CD8-positive, alpha-beta memory T cell (primary cell): ENCODE measurements around the gene OR51B4. TPM values are rescaled to one million over a fixed set of nuclear protein-coding genes. Genes with fewer than 3 reads are reported as not detected.

Experiments
- CTCF ChIA-PET: fragments of 350-600 bp; sonication (Branson Sonifier 250); formaldehyde crosslinking; loops from one replicate; lab custom pipeline; 2021; ENCODE audit warnings: antibody characterized with exemption; lab: Charles Lee
- POLR2A ChIA-PET: fragments of 350-600 bp; sonication (Branson Sonifier 250); formaldehyde crosslinking; loops from one replicate; lab custom pipeline; 2021; ENCODE audit warnings: antibody characterized with exemption; lab: Charles Lee
- DNase-seq, 5 donors: peaks; one replicate each; pipeline versions ENCODE4 v3.0.0 to v3.0.0-alpha.2; 2020 to 2022; ENCODE audit warnings: mixed read lengths in 1 of 5
- H3K27ac ChIP-seq: one replicate; pipeline ENCODE4 v1.7.0; 2013; ENCODE audit warnings: low read depth, mild to moderate bottlenecking, low read length, moderate library complexity
- H3K27me3 ChIP-seq: 2 replicates; pipeline ENCODE4 v1.7.0; 2013; ENCODE audit warnings: low read length, mild to moderate bottlenecking; ENCODE audit not compliant: insufficient read depth, poor library complexity, severe bottlenecking
- H3K36me3 ChIP-seq: 2 replicates; pipeline ENCODE4 v1.7.0; 2013; ENCODE audit warnings: mild to moderate bottlenecking, low read length, moderate library complexity; ENCODE audit not compliant: insufficient read depth
- H3K4me1 ChIP-seq: 2 replicates; pipeline ENCODE4 v1.7.0; 2013; ENCODE audit warnings: mild to moderate bottlenecking, low read length, moderate library complexity; ENCODE audit not compliant: insufficient read depth
- H3K4me3 ChIP-seq: 2 replicates; pipeline ENCODE4 v1.7.0; 2013; ENCODE audit warnings: mild to moderate bottlenecking, low read length
- H3K9me3 ChIP-seq: 2 replicates; pipeline ENCODE4 v1.7.0; 2013; ENCODE audit warnings: mild to moderate bottlenecking, low read length
- H3K27ac Mint-ChIP-seq, 8 donors: one replicate each; pipeline ENCODE4 v1.8.0; 2020 to 2021; ENCODE audit warnings: mixed read lengths in 8 of 8, mild to moderate bottlenecking in 6 of 8, inconsistent platforms in 3 of 8, moderate library complexity in 3 of 8
- H3K27me3 Mint-ChIP-seq, 2 donors: one replicate each; pipeline ENCODE4 v1.8.0; 2020 to 2021; ENCODE audit warnings: mixed read lengths in 2 of 2, mild to moderate bottlenecking in 1 of 2, moderate library complexity in 1 of 2
- H3K36me3 Mint-ChIP-seq, 3 donors: one replicate each; pipeline ENCODE4 v1.8.0; 2020 to 2021; ENCODE audit warnings: mixed read lengths in 3 of 3, inconsistent platforms in 1 of 3, mild to moderate bottlenecking in 1 of 3
- H3K4me1 Mint-ChIP-seq, 3 donors: one replicate each; pipeline ENCODE4 v1.8.0; 2020 to 2021; ENCODE audit warnings: mixed read lengths in 3 of 3, inconsistent platforms in 1 of 3, mild to moderate bottlenecking in 1 of 3
- H3K4me3 Mint-ChIP-seq, 7 donors: one replicate each; pipeline ENCODE4 v1.8.0; 2020 to 2021; ENCODE audit warnings: mixed read lengths in 7 of 7, mild to moderate bottlenecking in 6 of 7, moderate library complexity in 4 of 7, inconsistent platforms in 2 of 7
- H3K9me3 Mint-ChIP-seq, 5 donors: one replicate each; pipeline ENCODE4 v1.8.0; 2020 to 2022; ENCODE audit warnings: mixed read lengths in 5 of 5, mild to moderate bottlenecking in 3 of 5, moderate library complexity in 2 of 5, inconsistent platforms in 1 of 5
- polyA plus RNA-seq: library from polyadenylated mRNA; unstranded; fragments of 300-500 nt; fragmentation: Illumina TruSeq; gene quantifications from one replicate; pipeline ENCODE4 v1.2.3, GENCODE V29; 2021
- total RNA-seq, 2 experiments: library from RNA; stranded (reverse); gene quantifications; one replicate each; pipeline ENCODE4 v1.2.3, GENCODE V29; 2021

Gene OR51B4
- total and polyA plus RNA-seq, 3 experiments from 2014 or later, result not detected

DNA sequence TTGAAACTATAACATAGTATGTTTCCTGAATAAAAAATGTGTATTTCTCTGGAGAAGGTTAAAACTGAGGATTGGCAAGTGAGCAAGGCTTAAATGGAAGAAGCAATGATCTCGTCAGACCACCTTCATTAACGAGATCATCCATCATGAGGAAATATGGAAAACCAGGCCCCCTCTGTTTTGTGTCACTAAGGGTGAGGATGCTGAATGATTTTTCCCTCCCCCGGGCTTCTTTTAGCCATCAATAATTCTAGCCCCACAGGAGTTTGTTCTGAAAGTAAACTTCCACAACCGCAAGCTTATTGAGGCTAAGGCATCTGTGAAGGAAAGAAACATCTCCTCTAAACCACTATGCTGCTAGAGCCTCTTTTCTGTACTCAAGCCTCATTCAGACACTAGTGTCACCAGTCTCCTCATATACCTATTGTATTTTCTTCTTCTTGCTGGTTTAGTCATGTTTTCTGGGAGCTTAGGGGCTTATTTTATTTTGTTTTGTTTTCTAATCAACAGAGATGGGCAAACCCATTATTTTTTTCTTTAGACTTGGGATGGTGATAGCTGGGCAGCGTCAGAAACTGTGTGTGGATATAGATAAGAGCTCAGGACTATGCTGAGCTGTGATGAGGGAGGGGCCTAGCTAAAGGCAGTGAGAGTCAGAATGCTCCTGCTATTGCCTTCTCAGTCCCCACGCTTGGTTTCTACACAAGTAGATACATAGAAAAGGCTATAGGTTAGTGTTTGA is 26.2 kb downstream of the OR51B4 start:
- ChIA-PET CTCF (interaction anchor here (1.2 kb wide), 1 partner anchor 14 kb away, joined by 3 read pairs; no protein-coding TSS in a partner anchor), POLR2A (no interaction called here)
- no peak overlapping the region for H3K27ac Mint-ChIP-seq
- Histone ChIP-seq H3K27me3 (no peaks in the 10 kb centered on the region), H3K36me3 (no peaks in the 10 kb centered on the region), H3K27ac (peak overlapping the region; percentile 64), H3K4me1 (no peaks in the 10 kb centered on the region), H3K4me3 (no peak overlapping the region), H3K9me3 (no peaks in the 10 kb centered on the region)
- no peak overlapping the region for H3K4me3 Mint-ChIP-seq
- H3K9me3 Mint-ChIP-seq, result no peaks in the 10 kb centered on the region
- DNase-seq, result no peak
- H3K4me1 Mint-ChIP-seq, result no peaks in the 10 kb centered on the region
- H3K36me3 Mint-ChIP-seq, result no peaks in the 10 kb centered on the region
- H3K27me3 Mint-ChIP-seq, result peaks cover 0 to 3% of the 10 kb centered on the region in 2 donors

DNA sequence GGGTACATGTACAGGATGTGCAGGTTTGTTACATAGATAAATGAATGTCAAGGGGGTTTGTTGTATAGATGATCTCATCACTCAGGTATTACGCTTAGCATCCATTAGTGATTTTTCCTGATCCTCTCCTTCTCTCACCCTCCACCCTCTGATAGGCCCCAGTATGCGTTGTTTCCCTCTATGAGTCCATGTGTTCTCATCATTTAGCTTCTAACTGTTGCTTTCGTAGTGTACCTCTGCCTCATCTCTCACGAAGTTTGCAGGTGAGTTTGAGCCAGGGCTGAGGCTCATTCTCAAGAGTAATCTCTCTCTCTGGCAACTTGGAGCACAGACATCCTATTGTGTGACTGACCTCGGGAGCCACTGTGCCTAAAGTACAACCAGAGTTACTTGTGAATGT is 27.4 kb downstream of the OR51B4 start:
- H3K36me3 ChIP-seq, result no peaks in the 10 kb centered on the region
- POLR2A ChIA-PET, result no interaction called here
- Mint-ChIP-seq H3K36me3 (no peaks in the 10 kb centered on the region), H3K9me3 (peaks cover 0 to 3% (median 0%) of the 10 kb centered on the region in 5 donors), H3K27me3 (peaks cover 0 to 3% of the 10 kb centered on the region in 2 donors), H3K4me1 (no peaks in the 10 kb centered on the region), H3K4me3 (no peak overlapping the region), H3K27ac (no peak overlapping the region)
- no peak for DNase-seq
- no peak overlapping the region for H3K4me3 ChIP-seq
- no peaks in the 10 kb centered on the region for H3K9me3 ChIP-seq
- peak overlapping the region; percentile 64 for H3K27ac ChIP-seq
- no peaks in the 10 kb centered on the region for H3K4me1 ChIP-seq
- H3K27me3 ChIP-seq, result no peaks in the 10 kb centered on the region
- CTCF ChIA-PET, result no interaction called here

DNA sequence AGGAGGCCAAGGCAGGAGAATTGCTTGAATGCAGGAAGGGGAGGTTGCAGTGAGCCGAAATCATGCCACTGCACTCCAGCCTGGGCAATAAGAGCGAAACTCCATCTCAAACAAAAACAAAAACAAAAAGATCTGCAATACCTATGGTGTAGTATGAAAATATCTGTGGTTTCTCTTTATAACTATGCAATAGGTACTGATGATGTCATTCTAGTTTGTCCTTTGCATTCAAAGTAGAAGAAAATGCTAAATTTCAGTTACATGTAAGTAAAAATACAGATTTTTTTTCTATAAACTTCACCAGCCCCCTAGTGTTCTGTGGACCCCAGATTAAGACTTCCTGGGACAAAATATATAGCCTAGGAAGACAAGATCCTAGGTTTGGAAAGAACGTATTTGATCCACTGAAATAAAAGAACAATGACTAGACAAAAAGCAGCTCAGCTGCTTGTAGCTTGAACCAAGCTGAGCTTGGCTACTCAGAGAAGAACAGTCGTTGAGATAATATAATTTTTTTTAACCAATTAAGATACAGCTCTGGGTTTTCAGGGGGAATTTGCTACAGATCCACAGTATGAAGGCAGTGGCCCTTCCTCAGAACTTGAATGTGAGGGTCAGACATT is 29.2 kb downstream of the OR51B4 start:
- peaks cover 0 to 3% (median 0%) of the 10 kb centered on the region in 5 donors for H3K9me3 Mint-ChIP-seq
- no peaks in the 10 kb centered on the region for H3K36me3 Mint-ChIP-seq
- Histone ChIP-seq H3K27me3 (no peaks in the 10 kb centered on the region), H3K4me3 (no peak overlapping the region), H3K9me3 (no peaks in the 10 kb centered on the region), H3K27ac (peak overlapping the region; percentile 44), H3K36me3 (no peaks in the 10 kb centered on the region), H3K4me1 (no peaks in the 10 kb centered on the region)
- ChIA-PET CTCF (no interaction called here), POLR2A (no interaction called here)
- H3K27ac Mint-ChIP-seq, result no peak overlapping the region
- DNase-seq, result no peak
- no peaks in the 10 kb centered on the region for H3K4me1 Mint-ChIP-seq
- no peak overlapping the region for H3K4me3 Mint-ChIP-seq
- H3K27me3 Mint-ChIP-seq, result peaks cover 0 to 3% of the 10 kb centered on the region in 2 donors

DNA sequence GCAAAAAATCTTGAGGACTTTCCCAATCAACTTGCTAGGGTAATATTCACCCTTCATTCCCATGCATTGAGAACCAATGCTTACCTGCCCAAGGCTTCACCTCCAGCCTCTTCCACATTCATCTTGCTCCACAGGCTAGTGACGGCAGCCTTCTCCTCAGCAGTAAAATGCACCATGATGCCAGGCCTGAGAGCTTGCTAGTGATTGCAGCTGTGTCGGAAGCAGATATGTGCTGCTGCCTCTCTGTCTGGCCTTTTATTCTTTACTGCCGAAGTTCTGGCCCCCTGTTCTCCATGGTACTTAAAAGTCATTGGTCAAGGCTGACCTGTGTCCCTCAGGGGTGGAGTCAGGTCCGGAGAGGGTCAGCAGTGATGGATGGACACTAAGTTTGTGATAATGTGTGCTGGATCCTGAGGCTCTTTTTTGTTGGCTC is 32.0 kb downstream of the OR51B4 start, which contains the start of gene HBE1:
HBE1 (minus strand) TSS at position 231 of the 433 bp plus-strand sequence; CDS start at position 176, 55 bp downstream.
- ChIA-PET CTCF (no interaction called here), POLR2A (no interaction called here)
- Mint-ChIP-seq H3K36me3 (no peaks in the 10 kb centered on the region), H3K27ac (no peak within 1 kb of the TSS), H3K4me3 (no peak within 1 kb of the TSS), H3K9me3 (peaks cover 0 to 3% (median 0%) of the 10 kb centered on the region in 5 donors), H3K27me3 (no peaks in the 10 kb centered on the region), H3K4me1 (no peaks in the 10 kb centered on the region)
- Histone ChIP-seq H3K27ac (no peak within 1 kb of the TSS), H3K4me3 (no peak within 1 kb of the TSS), H3K9me3 (no peaks in the 10 kb centered on the region), H3K27me3 (no peaks in the 10 kb centered on the region), H3K36me3 (no peaks in the 10 kb centered on the region), H3K4me1 (no peaks in the 10 kb centered on the region)
- DNase-seq, result no peak

DNA sequence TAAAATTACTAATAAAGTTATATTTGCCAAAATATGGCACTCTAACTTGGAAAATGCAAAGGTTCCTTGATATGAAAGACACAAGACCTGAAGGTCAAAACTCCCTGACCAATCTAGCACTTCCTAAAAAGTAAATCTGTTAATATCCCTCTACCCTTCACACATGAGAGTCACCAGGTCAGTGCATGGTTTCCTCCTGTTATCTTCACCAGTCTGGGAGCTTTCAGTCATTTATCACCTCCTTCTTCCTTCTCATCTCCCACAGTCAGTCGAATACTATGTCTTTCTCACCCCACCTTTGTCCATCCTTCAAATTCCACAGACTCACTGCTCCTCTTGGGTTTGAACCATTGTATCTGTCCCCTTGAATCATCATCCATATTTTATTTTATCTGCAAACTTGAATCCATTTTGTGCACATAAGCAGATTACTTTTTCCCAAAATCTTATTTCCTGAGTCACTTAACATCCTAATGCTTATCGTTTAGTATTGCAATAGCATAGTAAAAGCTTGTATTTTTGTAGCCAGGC is 34.6 kb downstream of the OR51B4 start:
- POLR2A ChIA-PET, result no interaction called here

DNA sequence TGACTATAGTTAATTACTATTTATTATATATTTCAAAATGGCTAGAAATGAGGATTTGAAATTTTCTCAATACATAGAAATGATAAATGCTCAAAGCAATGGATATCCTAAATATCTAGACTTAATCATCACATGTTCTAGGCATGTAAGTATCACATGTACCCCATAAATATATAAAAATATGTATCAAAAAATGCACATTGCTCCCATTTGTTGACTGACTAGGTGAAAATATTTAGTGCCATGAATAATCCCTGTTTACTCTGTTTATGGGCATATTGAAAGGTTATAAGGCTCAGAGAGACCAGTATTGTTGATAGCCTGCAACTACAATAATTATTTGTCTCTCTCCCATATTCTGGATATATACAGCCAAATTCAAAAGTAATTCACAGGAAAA is 35.1 kb downstream of the OR51B4 start:
- Histone ChIP-seq H3K27me3 (no peaks in the 10 kb centered on the region), H3K9me3 (no peaks in the 10 kb centered on the region), H3K36me3 (no peaks in the 10 kb centered on the region), H3K4me1 (no peaks in the 10 kb centered on the region), H3K4me3 (no peak overlapping the region), H3K27ac (no peak overlapping the region)
- ChIA-PET CTCF (no interaction called here), POLR2A (no interaction called here)
- Mint-ChIP-seq H3K27me3 (no peaks in the 10 kb centered on the region), H3K4me3 (no peak overlapping the region), H3K9me3 (peaks cover 0 to 3% (median 0%) of the 10 kb centered on the region in 5 donors), H3K36me3 (no peaks in the 10 kb centered on the region), H3K27ac (no peak overlapping the region), H3K4me1 (no peaks in the 10 kb centered on the region)
- no peak for DNase-seq

More for the DNA sequence above, 34.6 kb downstream of the OR51B4 start:
- Mint-ChIP-seq H3K27ac (no peak overlapping the region), H3K4me3 (no peak overlapping the region), H3K9me3 (peaks cover 0 to 3% (median 0%) of the 10 kb centered on the region in 5 donors), H3K27me3 (no peaks in the 10 kb centered on the region), H3K36me3 (no peaks in the 10 kb centered on the region), H3K4me1 (no peaks in the 10 kb centered on the region)
- no peaks in the 10 kb centered on the region for H3K27me3 ChIP-seq
- DNase-seq, result no peak
- CTCF ChIA-PET, result no interaction called here
- H3K4me1 ChIP-seq, result no peaks in the 10 kb centered on the region
- no peak overlapping the region for H3K27ac ChIP-seq
- no peaks in the 10 kb centered on the region for H3K36me3 ChIP-seq
- H3K9me3 ChIP-seq, result no peaks in the 10 kb centered on the region
- no peak overlapping the region for H3K4me3 ChIP-seq

DNA sequence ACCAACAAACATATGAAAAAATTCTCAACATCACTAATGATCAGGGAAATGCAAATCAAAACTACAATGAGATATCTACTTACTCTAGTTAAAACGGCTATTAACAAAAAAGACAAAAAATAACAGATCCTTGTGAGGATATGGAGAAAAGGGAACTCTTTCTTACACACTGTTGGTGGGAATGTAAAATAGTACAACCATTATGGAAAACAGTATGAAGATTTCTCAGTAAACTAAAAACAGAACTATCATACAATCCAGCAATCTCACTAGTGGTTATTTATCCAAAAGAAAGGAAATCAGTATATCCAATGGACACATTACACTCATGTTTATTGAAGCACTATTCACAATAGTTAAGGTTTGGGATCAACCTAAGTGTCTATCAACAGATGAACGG is 35.9 kb downstream of the OR51B4 start:
- Mint-ChIP-seq H3K4me3 (no peak overlapping the region), H3K27me3 (no peaks in the 10 kb centered on the region), H3K4me1 (no peaks in the 10 kb centered on the region), H3K9me3 (peaks cover 0 to 3% (median 0%) of the 10 kb centered on the region in 5 donors), H3K36me3 (no peaks in the 10 kb centered on the region), H3K27ac (no peak overlapping the region)
- CTCF ChIA-PET, result no interaction called here
- Histone ChIP-seq H3K4me1 (no peaks in the 10 kb centered on the region), H3K27ac (no peak overlapping the region), H3K9me3 (no peaks in the 10 kb centered on the region), H3K36me3 (no peaks in the 10 kb centered on the region), H3K27me3 (no peaks in the 10 kb centered on the region), H3K4me3 (no peak overlapping the region)
- POLR2A ChIA-PET, result no interaction called here
- no peak for DNase-seq
